Neural cell (in vitro differentiated cells): ENCODE measurements around the gene ASCC1. TPM values are rescaled to one million over a fixed set of nuclear protein-coding genes. Genes with fewer than 3 reads are reported as not detected.

Experiments
- H2AFZ ChIP-seq: fragments of 200-600, 300-800 bp; sonication (generic), shearing (Covaris generic); 2 replicates; pipeline ENCODE4 v1.6.0; 2014; ENCODE audit warnings: low read depth, mild to moderate bottlenecking, antibody characterized with exemption, low read length, moderate library complexity
- H3F3A ChIP-seq: fragments of 200-600 bp; shearing (Covaris generic); 2 replicates; pipeline ENCODE4 v1.6.1; 2016; ENCODE audit warnings: mild to moderate bottlenecking, moderate library complexity, mixed read lengths, antibody characterized with exemption, low read length; ENCODE audit not compliant: insufficient read depth, poor library complexity, severe bottlenecking
- H3K27ac ChIP-seq: fragments of 200-600, 300-800 bp; sonication (generic), shearing (Covaris generic); 2 replicates; pipeline ENCODE4 v1.5.1; 2014; ENCODE audit warnings: mild to moderate bottlenecking, low read length, moderate library complexity
- H3K27me3 ChIP-seq: fragments of 300-800, 200-600 bp; sonication (generic), shearing (Covaris generic); 2 replicates; pipeline ENCODE4 v1.6.0; 2014; ENCODE audit warnings: mild to moderate bottlenecking, low read depth, low read length, moderate library complexity; ENCODE audit not compliant: insufficient read depth
- H3K36me3 ChIP-seq: fragments of 300-800, 200-600 bp; sonication (generic), shearing (Covaris generic); 2 replicates; pipeline ENCODE4 v1.5.1; 2014; ENCODE audit warnings: mild to moderate bottlenecking, antibody characterized with exemption, low read length, moderate library complexity; ENCODE audit not compliant: insufficient read depth
- H3K4me2 ChIP-seq: fragments of 300-800, 200-600 bp; sonication (generic), shearing (Covaris generic); 2 replicates; pipeline ENCODE4 v1.6.0; 2014; ENCODE audit warnings: mild to moderate bottlenecking, low read length
- H3K4me3 ChIP-seq: fragments of 300-800, 200-600 bp; sonication (generic), shearing (Covaris generic); 2 replicates; pipeline ENCODE4 v1.5.1; 2014; ENCODE audit warnings: mild to moderate bottlenecking, low read length, moderate library complexity
- H3K79me2 ChIP-seq: fragments of 200-600 bp; shearing (Covaris generic); replicated peaks from 2 replicates; pipeline ENCODE4 v1.6.0; 2014; ENCODE audit warnings: mild to moderate bottlenecking, low read length, moderate library complexity; ENCODE audit not compliant: insufficient read depth
- H3K9ac ChIP-seq: fragments of 300-800, 200-600 bp; sonication (generic), shearing (Covaris generic); 2 replicates; pipeline ENCODE4 v1.6.1; 2016; ENCODE audit warnings: mild to moderate bottlenecking, low read length, mixed read lengths
- H3K9me2 ChIP-seq: fragments of 200-600 bp; shearing (Covaris generic); 2 replicates; pipeline ENCODE4 v1.6.1; 2016; ENCODE audit warnings: mild to moderate bottlenecking, low read length, mixed read lengths; ENCODE audit not compliant: insufficient read depth
- H3K9me3 ChIP-seq: fragments of 200-600, 300-800 bp; sonication (generic), shearing (Covaris generic); 2 replicates; pipeline ENCODE4 v1.6.1; 2016; ENCODE audit warnings: mild to moderate bottlenecking, mixed run types, low read length, moderate library complexity, mixed read lengths
- H4K20me1 ChIP-seq: fragments of 200-600 bp; shearing (Covaris generic); 2 replicates; pipeline ENCODE4 v1.6.1; 2016; ENCODE audit warnings: mild to moderate bottlenecking, mixed run types; ENCODE audit not compliant: insufficient read depth
- CTCF ChIP-seq: fragments of 450-650 bp; IDR thresholded peaks from 2 replicates; pipeline ENCODE4 v1.5.1; 2014; ENCODE audit warnings: antibody characterized with exemption, mild to moderate bottlenecking, moderate library complexity; ENCODE audit not compliant: poor library complexity, severe bottlenecking
- EP300 ChIP-seq: fragments of 450-650 bp; conservative IDR thresholded peaks from 2 replicates; pipeline ENCODE4 v1.6.1; 2014; ENCODE audit warnings: antibody characterized with exemption, mild to moderate bottlenecking, moderate library complexity; ENCODE audit not compliant: poor library complexity, severe bottlenecking
- EZH2 ChIP-seq: fragments of 200-600, 300-800 bp; shearing (Covaris generic), sonication (generic); IDR thresholded peaks from 2 replicates; pipeline ENCODE4 v1.6.1; 2014; ENCODE audit warnings: antibody characterized with exemption, low read length, borderline replicate concordance, mild to moderate bottlenecking; ENCODE audit not compliant: insufficient read depth, poor library complexity, severe bottlenecking
- MXI1 ChIP-seq: fragments of 450-650 bp; conservative IDR thresholded peaks from 2 replicates; pipeline ENCODE4 v1.6.1; 2014; ENCODE audit warnings: antibody characterized with exemption, mild to moderate bottlenecking; ENCODE audit not compliant: poor library complexity, severe bottlenecking
- POLR2AphosphoS5 ChIP-seq: IDR thresholded peaks from 2 replicates; pipeline ENCODE4 v1.6.1; 2012
- RAD21 ChIP-seq: fragments of 450-650 bp; conservative IDR thresholded peaks from 2 replicates; pipeline ENCODE4 v1.6.1; 2014; ENCODE audit warnings: antibody characterized with exemption, mild to moderate bottlenecking, moderate library complexity
- REST ChIP-seq: IDR thresholded peaks from 2 replicates; pipeline ENCODE4 v1.6.1; 2012; ENCODE audit warnings: borderline replicate concordance
- SMC3 ChIP-seq: fragments of 450-650 bp; conservative IDR thresholded peaks from 2 replicates; pipeline ENCODE4 v1.6.1; 2014; ENCODE audit warnings: antibody characterized with exemption, mild to moderate bottlenecking, moderate library complexity; ENCODE audit not compliant: poor library complexity
- TAF1 ChIP-seq: IDR thresholded peaks from 2 replicates; pipeline ENCODE4 v1.6.1; 2012; ENCODE audit warnings: low read depth
- polyA plus RNA-seq: library from polyadenylated mRNA; depleted of rRNA; stranded (reverse); fragments of >200 nt; gene quantifications from 2 replicates; pipeline ENCODE4 v1.2.3, GENCODE V29; 2014

Gene ASCC1
- polyA plus RNA-seq, 1 donor from 2014 or later = 39.6 TPM

- no peaks in the 10 kb centered on the region for H4K20me1 ChIP-seq
- no peak overlapping the region for H3K27ac ChIP-seq
- TF ChIP-seq RAD21 (no peak), REST (no peak), SMC3 (no peak), POLR2AphosphoS5 (no peak), CTCF (no peak), EZH2 (no peak), TAF1 (no peak)
- no peak overlapping the region for H3K4me3 ChIP-seq
- H3K79me2 ChIP-seq = no peaks in the 10 kb centered on the region
- no peaks in the 10 kb centered on the region for H3K9me3 ChIP-seq
- no peaks in the 10 kb centered on the region for H3K27me3 ChIP-seq
- no peak overlapping the region for H3K9ac ChIP-seq
- H3K36me3 ChIP-seq = no peaks in the 10 kb centered on the region
- no peaks in the 10 kb centered on the region for H3F3A ChIP-seq
- no peaks in the 10 kb centered on the region for H3K9me2 ChIP-seq
- no peak overlapping the region for H2AFZ ChIP-seq
- no peak overlapping the region for H3K4me2 ChIP-seq
Measured at GRCh38 chr10:72132854-72133253, 83.2 kb downstream of the ASCC1 start.

- TF ChIP-seq MXI1 = no peak
- no peak for TF ChIP-seq POLR2AphosphoS5
- no peak for TF ChIP-seq CTCF
- no peak for TF ChIP-seq TAF1
- TF ChIP-seq RAD21 = no peak
- TF ChIP-seq EZH2 = no peak
- no peak for TF ChIP-seq EP300
- TF ChIP-seq SMC3 = no peak
- Histone ChIP-seq H3K9me3 (no peaks in the 10 kb centered on the region), H3K79me2 (no peaks in the 10 kb centered on the region), H3F3A (peaks cover 8% of the 10 kb centered on the region), H3K9ac (no peak overlapping the region), H3K4me2 (no peak overlapping the region), H3K4me3 (no peak overlapping the region), H4K20me1 (no peaks in the 10 kb centered on the region), H2AFZ (no peak overlapping the region), H3K36me3 (no peaks in the 10 kb centered on the region), H3K27me3 (no peaks in the 10 kb centered on the region), H3K9me2 (no peaks in the 10 kb centered on the region), H3K27ac (no peak overlapping the region)
Measured at GRCh38 chr10:72127571-72127970, 88.5 kb downstream of the ASCC1 start.
